Duodenal mucosa (tissue), 2 donors: ENCODE measurements around the gene IL3.
"Not testable (repeated sequence)": the region's sequence is repeated elsewhere in the genome, so short reads cannot be mapped to it uniquely, and the experiment has no call there.

Experiments used
- H3K27ac ChIP-seq: one replicate; pipeline ENCODE4 v1.7.0; 2013; ENCODE audit warnings: low read depth, low read length
- H3K27me3 ChIP-seq, 2 donors: one replicate each; pipeline ENCODE4 v1.7.0; 2013; ENCODE audit warnings: low read length in 2 of 2, control low read depth in 1 of 2; ENCODE audit not compliant: insufficient read depth in 2 of 2, control insufficient read depth in 1 of 2
- H3K36me3 ChIP-seq, 2 donors: one replicate each; pipeline ENCODE4 v1.7.0; 2013; ENCODE audit warnings: low read length in 2 of 2, control low read depth in 1 of 2; ENCODE audit not compliant: insufficient read depth in 2 of 2, control insufficient read depth in 1 of 2
- H3K4me1 ChIP-seq, 2 donors: one replicate each; pipeline ENCODE4 v1.7.0; 2013; ENCODE audit warnings: low read length in 2 of 2, control low read depth in 1 of 2; ENCODE audit not compliant: insufficient read depth in 2 of 2, control insufficient read depth in 1 of 2
- H3K4me3 ChIP-seq, 2 donors: one replicate each; pipeline ENCODE4 v1.7.0; 2013; ENCODE audit warnings: low read length in 2 of 2, low read depth in 1 of 2
- H3K9ac ChIP-seq, 2 donors: one replicate each; pipeline ENCODE4 v1.7.0; 2013; ENCODE audit warnings: low read length in 2 of 2, low read depth in 1 of 2
- H3K9me3 ChIP-seq, 2 donors: one replicate each; pipeline ENCODE4 v1.7.0; 2013; ENCODE audit warnings: low read length in 2 of 2, control low read depth in 1 of 2; ENCODE audit not compliant: control insufficient read depth in 1 of 2

Gene IL3

DNA sequence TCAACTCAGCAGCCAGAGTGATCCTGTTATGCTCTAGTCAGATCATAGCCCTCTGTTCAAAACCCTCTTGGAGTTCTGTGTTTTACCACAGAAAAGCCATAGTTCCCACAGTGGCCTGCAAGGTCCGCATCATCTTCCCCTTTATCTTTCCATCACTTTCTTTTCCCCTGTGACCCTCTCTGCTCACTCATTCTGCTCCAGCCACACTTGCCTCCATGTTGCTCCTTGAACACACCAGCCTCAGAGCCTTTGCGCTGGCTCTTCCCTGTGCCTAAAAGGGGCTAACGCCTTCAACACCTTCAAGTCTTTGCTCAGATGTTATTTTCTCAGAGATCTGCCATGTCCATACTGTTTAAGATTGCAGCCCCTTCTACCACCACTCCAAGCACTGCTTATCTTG lies 39.5 kb downstream of the IL3 start:
- H3K4me3 ChIP-seq: no peak overlapping the region
- no peaks in the 10 kb centered on the region for H3K9me3 ChIP-seq
- no peaks in the 10 kb centered on the region for H3K36me3 ChIP-seq
- no peaks in the 10 kb centered on the region for H3K27me3 ChIP-seq
- no peak overlapping the region for H3K9ac ChIP-seq
- H3K27ac ChIP-seq: no peak overlapping the region
- peaks cover 20 to 22% of the 10 kb centered on the region in 2 donors for H3K4me1 ChIP-seq

DNA sequence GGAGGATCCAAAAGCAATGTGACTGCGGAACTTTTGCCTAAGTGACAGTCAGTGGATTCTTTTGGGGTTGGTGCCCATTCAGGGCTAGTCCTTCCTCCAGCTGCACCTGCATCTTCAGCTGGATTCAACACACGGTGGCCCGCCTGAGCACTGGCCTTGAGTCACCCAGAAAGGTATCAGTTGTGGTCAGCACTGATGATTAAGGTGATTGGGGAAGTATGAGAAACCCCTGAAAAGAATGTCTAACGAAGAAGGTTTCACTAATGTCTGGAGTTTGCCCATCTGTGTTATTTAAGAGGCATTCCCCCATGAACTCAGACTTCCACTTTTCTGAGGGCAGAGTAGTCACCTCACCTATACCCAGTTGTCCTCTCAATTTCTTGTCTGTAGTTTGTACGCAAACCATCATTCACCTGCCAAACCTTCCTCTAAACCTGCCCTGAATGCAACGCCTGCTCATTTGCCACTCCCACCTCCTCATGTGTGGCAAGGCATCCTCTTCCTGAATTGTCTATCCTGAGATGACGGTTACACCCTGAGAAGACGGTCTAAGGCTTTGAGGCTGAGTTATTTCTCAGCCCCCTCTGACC lies 40.3 kb downstream of the IL3 start:
- no peak overlapping the region for H3K27ac ChIP-seq
- H3K27me3 ChIP-seq: no peaks in the 10 kb centered on the region
- H3K9ac ChIP-seq: no peak overlapping the region
- no peak overlapping the region for H3K4me3 ChIP-seq
- H3K9me3 ChIP-seq: no peaks in the 10 kb centered on the region
- H3K36me3 ChIP-seq: no peaks in the 10 kb centered on the region
- H3K4me1 ChIP-seq: peaks cover 22 to 24% of the 10 kb centered on the region in 2 donors

DNA sequence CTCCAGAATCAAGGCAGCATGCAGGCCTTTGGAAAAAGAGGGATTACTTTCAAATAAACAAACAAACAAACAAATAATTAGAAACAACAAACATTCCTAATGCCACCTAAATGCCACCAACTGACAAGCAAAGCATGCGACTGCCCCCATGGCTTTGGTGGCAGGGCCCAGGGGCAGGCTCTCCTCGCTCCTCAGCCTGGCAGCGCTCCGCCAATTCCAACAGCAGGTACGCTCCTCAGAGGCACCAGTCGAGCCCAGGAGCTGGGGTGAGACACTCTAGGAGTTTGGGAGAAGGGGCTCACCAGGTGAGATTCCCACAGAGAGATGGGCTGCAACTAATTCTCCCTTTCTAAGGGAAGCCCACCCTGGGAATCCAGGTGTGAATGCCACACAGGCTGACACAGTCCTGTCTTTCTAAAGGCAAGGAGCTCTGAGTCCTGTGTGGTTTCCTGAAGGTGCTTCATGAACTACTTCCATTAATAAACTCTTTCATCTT lies 41.0 kb downstream of the IL3 start:
- H3K4me3 ChIP-seq: no peak overlapping the region
- H3K36me3 ChIP-seq: no peaks in the 10 kb centered on the region
- no peaks in the 10 kb centered on the region for H3K9me3 ChIP-seq
- no peak overlapping the region for H3K9ac ChIP-seq
- no peak overlapping the region for H3K27ac ChIP-seq
- peaks cover 22 to 24% of the 10 kb centered on the region in 2 donors for H3K4me1 ChIP-seq
- no peaks in the 10 kb centered on the region for H3K27me3 ChIP-seq

DNA sequence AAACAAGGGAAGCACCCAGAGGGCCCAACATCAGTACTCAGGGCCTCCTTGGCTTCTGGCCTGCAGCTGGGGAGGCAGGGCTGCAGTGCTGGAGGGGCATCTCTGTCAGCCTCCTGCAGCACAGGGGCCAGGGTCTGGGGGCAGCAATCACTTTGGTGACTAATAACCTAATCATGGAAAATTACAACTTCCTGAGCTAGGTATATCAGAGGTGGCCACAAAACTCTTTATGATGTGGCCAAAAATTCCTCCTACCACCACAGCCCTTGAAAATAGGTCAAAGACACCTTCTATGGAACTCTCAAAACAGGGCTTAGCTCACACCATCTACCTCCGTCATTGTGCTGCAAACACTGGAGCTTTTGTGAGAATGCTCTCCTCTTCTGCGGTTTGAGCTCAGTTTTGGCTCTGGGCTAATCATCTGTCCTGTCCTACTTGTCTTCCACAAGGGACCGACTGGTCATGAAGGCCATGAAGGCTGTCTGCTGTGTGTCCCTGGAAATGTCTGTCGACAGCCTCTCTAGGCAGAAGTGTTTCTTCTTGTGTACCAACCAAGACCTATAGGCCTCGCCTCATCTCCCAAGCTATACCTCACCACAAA lies 41.7 kb downstream of the IL3 start:
- Histone ChIP-seq H3K4me1 (peaks cover 22 to 24% of the 10 kb centered on the region in 2 donors), H3K27me3 (no peaks in the 10 kb centered on the region), H3K27ac (no peak overlapping the region)

DNA sequence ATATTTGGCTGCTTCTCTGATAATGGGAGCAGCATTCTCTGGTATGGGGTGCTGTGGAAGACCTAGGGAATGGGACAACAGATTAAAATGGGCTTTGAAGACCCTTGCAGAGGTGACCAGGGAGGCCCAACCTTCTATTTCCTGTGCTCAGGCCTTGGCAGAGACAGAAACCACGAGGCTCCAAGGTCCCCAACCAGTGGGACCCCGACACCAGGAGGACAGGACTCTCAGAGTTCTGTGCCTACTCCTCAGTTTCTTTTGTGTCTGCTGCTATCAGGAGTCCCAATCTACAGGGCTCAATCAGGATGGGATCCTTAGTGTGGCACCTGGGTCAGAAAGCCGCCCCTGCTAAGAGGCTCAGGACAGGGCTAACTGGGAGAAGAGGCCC lies 42.5 kb downstream of the IL3 start:
- no peaks in the 10 kb centered on the region for H3K9me3 ChIP-seq
- H3K27me3 ChIP-seq: no peaks in the 10 kb centered on the region
- peak overlapping the region in 1 of 2 donors; percentile 16 for H3K9ac ChIP-seq
- no peak overlapping the region for H3K4me3 ChIP-seq
- H3K4me1 ChIP-seq: peaks cover 22 to 24% of the 10 kb centered on the region in 2 donors
- H3K27ac ChIP-seq: no peak overlapping the region
- H3K36me3 ChIP-seq: no peaks in the 10 kb centered on the region

More for the DNA sequence above, 41.7 kb downstream of the IL3 start:
- Histone ChIP-seq H3K9me3 (no peaks in the 10 kb centered on the region), H3K36me3 (no peaks in the 10 kb centered on the region), H3K9ac (no peak overlapping the region), H3K4me3 (no peak overlapping the region)

DNA sequence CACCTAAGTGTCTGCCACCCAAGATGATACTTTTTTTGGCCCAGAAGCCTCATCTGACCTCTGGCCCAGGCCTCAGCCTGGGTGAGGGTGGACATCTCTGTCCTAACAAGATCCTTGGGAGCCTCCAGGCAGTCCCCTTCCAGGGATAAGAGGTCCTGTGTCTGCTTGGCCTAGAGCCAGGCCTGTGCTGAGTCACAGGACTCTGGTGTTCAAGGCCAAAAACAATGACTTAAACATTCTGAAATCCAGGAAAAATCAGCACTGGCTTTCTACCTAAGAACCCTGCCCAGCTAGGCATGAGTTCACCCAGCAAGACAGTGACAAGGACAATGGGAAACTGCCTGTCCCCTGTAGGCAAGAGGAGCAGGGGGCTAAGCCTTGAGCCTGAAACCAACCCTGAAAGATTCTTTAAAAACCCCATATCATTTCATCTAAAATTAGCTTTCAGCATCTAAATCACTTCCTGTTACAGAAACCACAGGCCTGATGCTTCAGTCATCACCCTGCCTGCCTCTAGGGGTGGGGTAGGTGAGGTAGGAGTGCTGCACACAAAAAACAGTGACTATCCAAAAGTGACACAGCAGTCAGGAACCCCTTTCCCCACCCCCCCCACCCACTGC lies 43.0 kb downstream of the IL3 start:
- peaks cover 22 to 24% of the 10 kb centered on the region in 2 donors for H3K4me1 ChIP-seq
- peak overlapping the region in 1 of 2 donors; percentile 16 for H3K9ac ChIP-seq
- H3K9me3 ChIP-seq: no peaks in the 10 kb centered on the region
- no peaks in the 10 kb centered on the region for H3K36me3 ChIP-seq
- H3K4me3 ChIP-seq: no peak overlapping the region
- peak overlapping the region; percentile 61 for H3K27ac ChIP-seq
- H3K27me3 ChIP-seq: no peaks in the 10 kb centered on the region

DNA sequence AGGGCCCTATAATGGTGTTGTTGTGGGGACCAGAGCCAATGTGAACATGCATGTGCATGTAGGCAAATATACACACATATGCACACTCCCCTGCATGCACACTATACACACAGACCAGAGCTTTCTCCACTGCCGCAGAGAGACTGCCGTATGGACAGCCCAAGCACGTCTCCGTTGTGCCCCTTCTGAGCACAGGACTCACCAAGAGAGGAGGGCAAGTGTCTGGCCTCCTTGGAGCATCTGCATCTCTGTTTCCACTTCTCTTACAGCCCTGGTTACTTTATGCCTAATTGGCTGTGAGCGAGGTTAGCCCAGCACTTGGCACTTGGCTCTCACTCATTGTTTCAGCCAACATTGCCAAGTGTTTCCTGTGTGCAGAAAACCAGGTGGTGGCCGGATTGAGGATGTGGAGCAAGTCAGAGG lies 43.5 kb downstream of the IL3 start:
- H3K4me1 ChIP-seq: peaks cover 22 to 24% of the 10 kb centered on the region in 2 donors
- H3K27ac ChIP-seq: peak overlapping the region; percentile 26
- no peaks in the 10 kb centered on the region for H3K27me3 ChIP-seq
- H3K36me3 ChIP-seq: no peaks in the 10 kb centered on the region
- no peak overlapping the region for H3K4me3 ChIP-seq
- no peaks in the 10 kb centered on the region for H3K9me3 ChIP-seq
- no peak overlapping the region for H3K9ac ChIP-seq

DNA sequence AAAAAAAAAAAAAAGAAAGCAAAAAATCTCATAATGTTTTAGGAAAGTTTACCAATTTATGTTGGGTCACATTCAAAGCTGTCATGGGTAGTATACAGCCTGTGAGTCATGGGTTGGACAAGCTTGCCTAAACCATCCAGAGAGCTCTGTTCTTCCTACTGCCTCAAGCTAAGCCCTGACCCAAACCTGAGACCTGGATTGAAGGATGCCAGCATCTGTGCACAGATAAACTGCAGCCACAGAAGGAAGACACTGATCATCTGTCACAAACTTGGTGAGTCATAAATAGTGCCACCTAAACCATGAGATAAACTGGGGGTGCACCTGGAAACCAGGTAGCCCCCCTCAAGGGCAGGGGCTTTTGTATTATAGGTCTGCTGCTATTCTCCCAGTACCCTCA lies 44.1 kb downstream of the IL3 start:
- Histone ChIP-seq H3K27ac (no peak overlapping the region), H3K4me1 (peaks cover 22 to 24% of the 10 kb centered on the region in 2 donors), H3K4me3 (no peak overlapping the region), H3K36me3 (no peaks in the 10 kb centered on the region), H3K9ac (no peak overlapping the region), H3K27me3 (no peaks in the 10 kb centered on the region), H3K9me3 (no peaks in the 10 kb centered on the region)

DNA sequence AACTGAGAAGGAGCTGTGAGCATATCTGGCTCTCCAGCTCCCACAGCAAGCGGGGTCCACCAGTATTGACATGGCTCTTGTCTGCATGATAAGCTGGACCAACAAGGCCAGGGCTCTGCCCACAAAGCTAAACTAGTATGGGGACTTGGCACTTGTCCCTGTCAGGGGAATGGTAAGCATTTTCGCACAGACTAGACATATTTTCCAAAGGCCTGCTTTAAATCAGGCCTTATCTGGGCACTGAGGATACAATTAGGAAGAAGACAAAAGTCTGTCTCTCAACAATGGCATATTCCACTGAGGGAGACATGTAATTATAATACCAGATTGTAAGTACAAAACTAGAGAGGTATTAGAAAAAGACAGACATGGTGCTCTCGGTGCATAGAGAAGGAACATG lies 45.2 kb downstream of the IL3 start:
- Histone ChIP-seq H3K27ac (no peak overlapping the region), H3K9me3 (no peaks in the 10 kb centered on the region), H3K4me3 (no peak overlapping the region)

DNA sequence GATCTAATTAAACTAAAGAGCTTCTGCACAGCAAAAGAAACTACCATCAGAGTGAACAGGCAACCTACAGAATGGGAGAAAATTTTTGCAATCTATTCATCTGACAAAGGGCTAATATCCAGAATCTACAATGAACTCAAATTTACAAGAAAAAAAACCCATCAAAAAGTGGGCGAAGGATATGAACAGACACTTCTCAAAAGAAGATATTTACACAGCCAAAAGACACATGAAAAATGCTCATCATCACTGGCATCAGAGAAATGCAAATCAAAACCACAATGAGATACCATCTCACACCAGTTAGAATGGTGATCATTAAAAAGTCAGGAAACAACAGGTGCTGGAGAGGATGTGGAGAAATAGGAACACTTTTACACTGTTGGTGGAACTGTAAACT lies 48.0 kb downstream of the IL3 start:
- H3K4me1 ChIP-seq: peaks cover 10 to 11% of the 10 kb centered on the region in 2 donors
- not testable (repeated sequence) for H3K4me3 ChIP-seq, H3K27ac ChIP-seq, H3K9ac ChIP-seq, H3K36me3 ChIP-seq, H3K9me3 ChIP-seq, H3K27me3 ChIP-seq

More for the DNA sequence above, 45.2 kb downstream of the IL3 start:
- no peaks in the 10 kb centered on the region for H3K36me3 ChIP-seq
- H3K9ac ChIP-seq: no peak overlapping the region
- peaks cover 22 to 24% of the 10 kb centered on the region in 2 donors for H3K4me1 ChIP-seq
- H3K27me3 ChIP-seq: no peaks in the 10 kb centered on the region
